Heart left ventricle (tissue), 16 donors: ENCODE measurements around the gene ZC3H7A. TPM values are rescaled to one million over a fixed set of nuclear protein-coding genes. Genes with fewer than 3 reads are reported as not detected.

ENCODE experiments used
- ATAC-seq, 4 donors: fragments of 200-7000 bp; cut with Tn5 transposase; one replicate each; pipeline ENCODE4 v1.9.1; 2020 to 2022; ENCODE audit warnings: moderate library complexity in 4 of 4, mild to moderate bottlenecking in 3 of 4, moderate number of reproducible peaks in 1 of 4
- DNase-seq, 5 donors: peaks; one replicate each; pipeline ENCODE4 v3.0.0-alpha.2; 2020
- H3K27ac ChIP-seq, 12 donors: fragments of 200-600 bp; sonication (generic) in 4 of 12; one replicate each; pipeline versions ENCODE4 v1.5.0 to v1.8.0; 2016 to 2022; ENCODE audit warnings: mild to moderate bottlenecking in 2 of 12
- H3K27me3 ChIP-seq, 9 donors: fragments of 200-600 bp; sonication (generic) in 2 of 9; one replicate each; pipeline versions ENCODE4 v1.5.1 to v1.8.0; 2016 to 2022; ENCODE audit warnings: mild to moderate bottlenecking in 3 of 9
- H3K36me3 ChIP-seq, 9 donors: fragments of 200-600 bp; sonication (generic) in 2 of 9; one replicate each; pipeline versions ENCODE4 v1.5.0 to v1.8.0; 2018 to 2022; ENCODE audit warnings: mild to moderate bottlenecking in 2 of 9
- H3K4me1 ChIP-seq, 12 donors: fragments of 200-600 bp; sonication (generic) in 4 of 12; one replicate each; pipeline versions ENCODE4 v1.5.0 to v1.8.0; 2016 to 2022; ENCODE audit warnings: mild to moderate bottlenecking in 3 of 12
- H3K4me3 ChIP-seq, 12 donors: fragments of 200-600 bp; sonication (generic) in 4 of 12; one replicate each; pipeline versions ENCODE4 v1.5.0 to v1.8.0; 2017 to 2022; ENCODE audit warnings: mild to moderate bottlenecking in 9 of 12, moderate library complexity in 4 of 12
- H3K9me3 ChIP-seq, 12 donors: fragments of 200-600 bp; sonication (generic) in 4 of 12; one replicate each; pipeline versions ENCODE4 v1.5.0 to v1.8.0; 2016 to 2022; ENCODE audit warnings: mild to moderate bottlenecking in 1 of 12
- POLR2A ChIP-seq, 2 donors: fragments of 450-650 bp; IDR thresholded peaks; one replicate each; pipeline ENCODE4 v1.6.1; 2017; ENCODE audit warnings: antibody characterized with exemption in 2 of 2, mild to moderate bottlenecking in 2 of 2, moderate library complexity in 2 of 2
- WGBS, 4 donors: extraction: QIAGEN DNeasy Blood & Tissue Kit in 2 of 4; methylation state at CpG; one replicate each; pipeline versions ENCODE4 v1.1.5 to v1.1.7; 2013 to 2018; 5-methylcytosine and 5-hydroxymethylcytosine counted together
- intact Hi-C, 10 donors: fragments of 100-400 bp; cut with DNase I; formaldehyde crosslinking; loops; one replicate each; pipeline versions ENCODE4 v1.11.1 to v1.14.2; 2022
- polyA plus RNA-seq, 2 donors: library from polyadenylated mRNA; stranded (reverse); fragments of 200-250 nt; gene quantifications; one replicate each; pipeline ENCODE4 v1.2.3, GENCODE V29; 2013
- total RNA-seq, 9 donors: library from RNA; depleted of rRNA in 2 of 9; stranded (reverse); fragments of >200 nt in 2 of 9; fragmentation: NEBNext Ultra II Directional in 3 of 9; extraction: Animal tissue kit (Norgen Biotek cat#: 25700) in 3 of 9; gene quantifications; one replicate each; pipeline versions ENCODE4 v1.1.0 to v1.2.4, GENCODE V29; 2016 to 2023
- TF ChIP-seq, protein P1 (sequence below), 12 donors: fragments of 200-600 bp; sonication (generic) in 4 of 12; IDR thresholded peaks; one replicate each; pipeline versions ENCODE4 v1.5.0 to v1.8.0; 2018 to 2022; ENCODE audit warnings: antibody characterized with exemption in 12 of 12, mild to moderate bottlenecking in 5 of 12
- donor health status: ischemic (EF 13 %, LVEDD 7.1; RV severe dilation, severe dysfunction).
- donor health status: healthy with polysubstance abuse.
- donor health status: DM: no; HTN: yes; CAD: no.
- donor health status: DM: no; HTN: no; CAD: no.
- donor health status: ischemic (EF 25% LVEDD 6.9; RV normal size, moderate dysfunction).
- donor health status: ischemic (EF 25% LVEDD 5.7; RV mildly dilated, moderate dysfunction).
- donor health status: healthy.
- donor health status: DM: yes; HTN: yes; CAD: no.
- donor health status: ischemic (EF 35%, LVEDD 5.7; RV mildly dilated, moderate dysfunction).
- donor health status: nonischemic (EF 11% LVEDD 7.7; RV severe dilation, severe dysfunction).
- donor health status: DM: yes; HTN: yes; CAD: no.
- donor health status: PGD.
- donor health status: ischemic (EF 29% LVEDD 5.4; RV normal size, mild dysfunction).
- donor health status: nonischemic (EF 23%, LVEDD 6.1; RV moderate dilation, normal function).

Gene ZC3H7A
- total and polyA plus RNA-seq, 11 donors: 16.9 to 42.3 (median 27.9) TPM

DNA sequence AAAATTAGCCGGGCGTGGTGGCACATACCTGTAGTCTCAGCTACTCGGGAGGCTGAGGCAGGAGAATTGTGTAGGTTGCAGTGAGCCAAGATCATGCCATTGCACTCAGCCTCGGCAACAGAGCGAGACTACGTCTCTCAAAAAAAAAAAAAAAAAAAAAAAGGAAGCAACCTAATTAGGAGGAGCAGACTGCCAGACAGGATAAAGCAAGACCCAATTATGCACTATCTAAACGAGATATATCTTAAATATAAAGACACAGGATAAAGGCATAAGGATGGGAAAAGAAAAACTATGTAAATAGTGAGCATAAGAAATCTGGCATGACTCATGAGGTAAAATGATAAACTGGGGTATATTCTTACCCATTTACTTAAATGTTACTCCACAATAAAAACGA is 59.3 kb downstream of the ZC3H7A start:
- no peak for ATAC-seq
- 56 to 71% (median 65%) methylated on average over 8 of the region's 8 CpGs for WGBS, 4 donors
- Histone ChIP-seq H3K4me3 (no peak overlapping the region), H3K27me3 (no peaks in the 10 kb centered on the region), H3K27ac (no peak overlapping the region), H3K4me1 (peaks cover 5 to 79% (median 58%) of the 10 kb centered on the region in 12 donors), H3K36me3 (peaks cover 0 to 56% (median 44%) of the 10 kb centered on the region in 9 donors), H3K9me3 (no peaks in the 10 kb centered on the region)
- TF ChIP-seq, protein P1, sequence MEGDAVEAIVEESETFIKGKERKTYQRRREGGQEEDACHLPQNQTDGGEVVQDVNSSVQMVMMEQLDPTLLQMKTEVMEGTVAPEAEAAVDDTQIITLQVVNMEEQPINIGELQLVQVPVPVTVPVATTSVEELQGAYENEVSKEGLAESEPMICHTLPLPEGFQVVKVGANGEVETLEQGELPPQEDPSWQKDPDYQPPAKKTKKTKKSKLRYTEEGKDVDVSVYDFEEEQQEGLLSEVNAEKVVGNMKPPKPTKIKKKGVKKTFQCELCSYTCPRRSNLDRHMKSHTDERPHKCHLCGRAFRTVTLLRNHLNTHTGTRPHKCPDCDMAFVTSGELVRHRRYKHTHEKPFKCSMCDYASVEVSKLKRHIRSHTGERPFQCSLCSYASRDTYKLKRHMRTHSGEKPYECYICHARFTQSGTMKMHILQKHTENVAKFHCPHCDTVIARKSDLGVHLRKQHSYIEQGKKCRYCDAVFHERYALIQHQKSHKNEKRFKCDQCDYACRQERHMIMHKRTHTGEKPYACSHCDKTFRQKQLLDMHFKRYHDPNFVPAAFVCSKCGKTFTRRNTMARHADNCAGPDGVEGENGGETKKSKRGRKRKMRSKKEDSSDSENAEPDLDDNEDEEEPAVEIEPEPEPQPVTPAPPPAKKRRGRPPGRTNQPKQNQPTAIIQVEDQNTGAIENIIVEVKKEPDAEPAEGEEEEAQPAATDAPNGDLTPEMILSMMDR (IDR thresholded peaks at IDR 0.05): no peak
- TF ChIP-seq POLR2A (IDR thresholded peaks at IDR 0.05): no peak
- intact Hi-C loops: no loop called here
- DNase-seq: no peak

DNA sequence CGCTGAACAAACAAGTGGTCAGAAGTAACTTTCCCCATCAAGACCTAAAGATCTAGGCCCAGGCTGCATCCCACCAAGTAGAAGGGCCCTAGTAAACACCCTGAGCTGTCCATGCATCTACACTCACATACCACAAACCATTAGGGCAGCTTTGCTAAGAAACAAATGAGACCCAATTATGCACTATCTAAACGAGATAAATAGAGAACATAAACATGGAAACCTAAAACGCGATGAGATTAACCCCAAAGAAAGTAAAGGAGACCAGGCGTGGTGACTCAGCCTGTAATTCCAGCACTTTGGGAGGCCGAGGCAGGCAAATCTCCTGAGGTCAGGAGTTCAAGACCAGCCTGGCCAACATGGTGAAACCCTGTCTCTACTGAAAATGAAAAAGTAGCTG is 60.2 kb downstream of the ZC3H7A start:
- ATAC-seq (no peak), DNase-seq (no peak)
- no peaks in the 10 kb centered on the region for H3K9me3 ChIP-seq
- intact Hi-C loops: no loop called here
- H3K36me3 ChIP-seq: peaks cover 0 to 64% (median 52%) of the 10 kb centered on the region in 9 donors
- WGBS, 4 donors: 79 to 85% (median 80%) methylated on average over 6 of the region's 6 CpGs
- no peaks in the 10 kb centered on the region for H3K27me3 ChIP-seq
- H3K4me1 ChIP-seq: peaks cover 5 to 78% (median 58%) of the 10 kb centered on the region in 12 donors
- no peak overlapping the region for H3K4me3 ChIP-seq
- TF ChIP-seq POLR2A (IDR thresholded peaks at IDR 0.05): no peak
- TF ChIP-seq, protein P1 (IDR thresholded peaks at IDR 0.05): no peak
- no peak overlapping the region for H3K27ac ChIP-seq

DNA sequence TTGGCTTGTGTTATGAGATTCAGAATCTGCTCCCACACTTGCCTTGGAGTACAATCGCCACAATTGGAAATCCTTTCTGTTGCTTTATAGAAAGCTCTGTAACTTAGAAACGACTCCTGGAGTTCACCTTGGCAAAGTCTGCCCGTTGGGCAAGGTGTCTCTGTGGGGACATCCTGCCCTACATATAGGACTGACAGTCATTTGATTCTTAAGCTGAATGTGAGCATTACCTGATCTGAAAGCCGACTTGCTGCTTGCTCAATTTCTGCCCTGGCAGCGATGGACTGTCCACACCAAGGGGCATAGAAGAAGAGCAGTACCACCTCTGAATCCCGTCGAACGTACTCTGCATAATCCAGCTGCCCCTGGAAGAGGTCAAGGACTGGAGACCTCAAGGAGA is 61.3 kb downstream of the ZC3H7A start:
- Histone ChIP-seq H3K36me3 (peaks cover 0 to 75% (median 63%) of the 10 kb centered on the region in 9 donors), H3K27me3 (no peaks in the 10 kb centered on the region), H3K4me3 (no peak overlapping the region), H3K27ac (peak overlapping the region in 8 of 12 donors; percentile 3 to 68 (median 44)), H3K9me3 (no peaks in the 10 kb centered on the region), H3K4me1 (peaks cover 4 to 77% (median 53%) of the 10 kb centered on the region in 12 donors)
- DNase-seq (no peak), ATAC-seq (no peak)
- 54 to 79% (median 62%) methylated on average over 8 of the region's 8 CpGs for WGBS, 4 donors
- intact Hi-C loops: no loop called here
- TF ChIP-seq POLR2A (IDR thresholded peaks at IDR 0.05): no peak
- TF ChIP-seq, protein P1 (IDR thresholded peaks at IDR 0.05): no peak

DNA sequence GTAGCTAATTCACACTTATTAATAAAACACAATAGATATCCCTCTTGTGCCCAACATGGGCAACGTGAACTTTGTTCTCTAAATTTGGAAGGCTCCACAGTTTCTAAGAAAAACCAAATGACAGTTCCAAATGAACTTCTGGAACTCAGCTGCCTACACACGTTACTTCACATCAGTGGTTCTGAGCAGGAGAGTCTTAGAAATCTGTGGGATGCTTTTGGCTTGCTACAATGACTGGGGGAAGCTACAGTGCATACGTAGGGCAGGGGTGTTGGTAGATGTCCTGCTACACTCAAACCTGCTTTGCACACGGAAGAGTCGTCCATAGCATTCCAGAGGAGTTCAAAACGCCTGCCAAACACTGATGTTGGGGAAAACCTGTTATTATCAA is 62.4 kb downstream of the ZC3H7A start:
- no peak for DNase-seq
- intact Hi-C loops: no loop called here
- Histone ChIP-seq H3K27me3 (no peaks in the 10 kb centered on the region), H3K4me1 (peaks cover 0 to 74% (median 44%) of the 10 kb centered on the region in 12 donors), H3K36me3 (peaks cover 0 to 85% (median 75%) of the 10 kb centered on the region in 9 donors), H3K27ac (peak overlapping the region in 10 of 12 donors; percentile 1 to 68 (median 34)), H3K9me3 (no peaks in the 10 kb centered on the region), H3K4me3 (no peak overlapping the region)
- 39 to 54% (median 47%) methylated on average over 6 of the region's 6 CpGs for WGBS, 4 donors
- ATAC-seq: peak in 3 of 4 donors; percentile 39 to 54 (median 45)
- TF ChIP-seq, protein P1 (IDR thresholded peaks at IDR 0.05): no peak
- no peak for TF ChIP-seq POLR2A (IDR thresholded peaks at IDR 0.05)
